RWPE2 (cell line): ENCODE results near the gene STARD13.

Source experiments
- ATAC-seq: fragments of 200-7000 bp; cut with Tn5 transposase; 3 replicates; pipeline ENCODE4 v1.9.1; 2021; ENCODE audit warnings: low read depth
- DNase-seq: peaks from one replicate; pipeline ENCODE4 v3.0.0-alpha.2; 2020; ENCODE audit warnings: low spot score
- H3K27ac ChIP-seq: fragments of 450-650 bp; 2 replicates; pipeline ENCODE4 v1.5.1; 2017; ENCODE audit warnings: mild to moderate bottlenecking; ENCODE audit not compliant: poor library complexity, severe bottlenecking
- H3K27me3 ChIP-seq: fragments of 250-450 bp; sonication (Bioruptor Pico); 2 replicates; pipeline ENCODE4 v1.5.1; 2021; ENCODE audit warnings: mild to moderate bottlenecking, moderate library complexity; ENCODE audit not compliant: insufficient read depth, poor library complexity, severe bottlenecking
- H3K36me3 ChIP-seq: fragments of 250-450 bp; sonication (Bioruptor Pico); 2 replicates; pipeline ENCODE4 v1.5.1; 2020; ENCODE audit warnings: low read depth, mild to moderate bottlenecking, moderate library complexity
- H3K4me1 ChIP-seq: fragments of 250-450 bp; sonication (Bioruptor Pico); 2 replicates; pipeline ENCODE4 v1.5.1; 2021; ENCODE audit warnings: mild to moderate bottlenecking, moderate library complexity; ENCODE audit not compliant: insufficient read depth, poor library complexity, severe bottlenecking
- H3K4me3 ChIP-seq: fragments of 250-450 bp; sonication (Bioruptor Pico); 2 replicates; pipeline ENCODE4 v1.5.1; 2021; ENCODE audit warnings: mild to moderate bottlenecking, moderate library complexity; ENCODE audit not compliant: severe bottlenecking
- H3K9me3 ChIP-seq: fragments of 250-450 bp; sonication (Bioruptor Pico); 2 replicates; pipeline ENCODE4 v1.5.1; 2021; ENCODE audit warnings: mild to moderate bottlenecking, moderate library complexity; ENCODE audit not compliant: severe bottlenecking
- CTCF ChIP-seq: fragments of 450-650 bp; IDR thresholded peaks from one replicate; pipeline ENCODE4 v1.5.1; 2017; ENCODE audit warnings: mild to moderate bottlenecking, moderate library complexity; ENCODE audit not compliant: poor library complexity, severe bottlenecking

STARD13 gene

DNA sequence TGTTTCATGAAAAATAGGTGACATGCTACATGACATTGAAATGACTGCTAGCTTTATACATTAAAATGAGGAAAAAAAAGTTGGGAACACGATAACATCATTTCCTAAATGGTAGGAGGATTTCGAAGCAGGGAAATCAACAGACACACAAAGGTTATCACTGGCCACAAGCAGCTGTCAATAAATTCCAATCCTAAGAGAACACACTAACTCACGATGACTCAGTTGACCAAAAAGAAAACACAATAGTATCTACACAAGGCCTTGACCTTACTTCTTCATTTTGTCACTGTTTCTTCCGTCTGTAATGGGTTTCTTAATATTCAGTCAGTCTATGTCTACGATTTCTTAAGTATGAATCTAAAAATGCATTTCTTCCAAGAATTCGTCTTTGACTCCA, 36.5 kb downstream of the STARD13 start:
- H3K36me3 ChIP-seq: peaks cover 29% of the 10 kb centered on the region
- H3K4me1 ChIP-seq: peaks cover 41% of the 10 kb centered on the region
- no peak for TF ChIP-seq CTCF
- H3K4me3 ChIP-seq: no peak overlapping the region
- no peaks in the 10 kb centered on the region for H3K27me3 ChIP-seq
- peak overlapping the region; percentile 97 for H3K27ac ChIP-seq
- DNase-seq (no peak), ATAC-seq (peak; percentile 46; the same call in 1 of the 3 replicates)
- H3K9me3 ChIP-seq: no peaks in the 10 kb centered on the region

GRCh38 chr13:33245505-33246158, 39.9 kb downstream of the STARD13 start:
- H3K9me3 ChIP-seq: no peaks in the 10 kb centered on the region
- no peak overlapping the region for H3K4me3 ChIP-seq
- DNase-seq (no peak), ATAC-seq (no peak)
- peaks cover 21% of the 10 kb centered on the region for H3K4me1 ChIP-seq
- peak overlapping the region; percentile 3 for H3K27ac ChIP-seq
- no peak for TF ChIP-seq CTCF
- peaks cover 30% of the 10 kb centered on the region for H3K36me3 ChIP-seq
- H3K27me3 ChIP-seq: no peaks in the 10 kb centered on the region

DNA sequence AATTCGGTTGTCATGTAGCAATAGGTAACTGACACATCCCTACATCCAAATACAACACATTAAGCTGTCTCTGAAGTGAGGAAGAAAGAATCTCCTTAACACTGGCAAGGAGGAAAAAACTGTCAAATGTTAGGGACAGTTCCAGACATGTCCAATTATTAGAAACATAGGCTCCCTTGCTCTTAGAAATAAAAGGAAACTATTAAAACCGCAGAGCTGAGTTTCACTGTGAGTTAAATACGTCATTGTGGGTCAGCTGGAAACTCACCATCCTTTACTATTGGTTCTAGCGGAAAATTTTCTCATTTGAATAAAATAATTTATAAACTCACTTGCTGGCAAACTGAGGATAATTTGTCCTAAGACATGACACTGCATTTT, 40.7 kb downstream of the STARD13 start:
- no peaks in the 10 kb centered on the region for H3K9me3 ChIP-seq
- DNase-seq: no peak
- peaks cover 25% of the 10 kb centered on the region for H3K36me3 ChIP-seq
- no peak overlapping the region for H3K4me3 ChIP-seq
- peaks cover 14% of the 10 kb centered on the region for H3K4me1 ChIP-seq
- no peak for ATAC-seq
- TF ChIP-seq CTCF: no peak
- no peaks in the 10 kb centered on the region for H3K27me3 ChIP-seq
- H3K27ac ChIP-seq: peak overlapping the region; percentile 3

DNA sequence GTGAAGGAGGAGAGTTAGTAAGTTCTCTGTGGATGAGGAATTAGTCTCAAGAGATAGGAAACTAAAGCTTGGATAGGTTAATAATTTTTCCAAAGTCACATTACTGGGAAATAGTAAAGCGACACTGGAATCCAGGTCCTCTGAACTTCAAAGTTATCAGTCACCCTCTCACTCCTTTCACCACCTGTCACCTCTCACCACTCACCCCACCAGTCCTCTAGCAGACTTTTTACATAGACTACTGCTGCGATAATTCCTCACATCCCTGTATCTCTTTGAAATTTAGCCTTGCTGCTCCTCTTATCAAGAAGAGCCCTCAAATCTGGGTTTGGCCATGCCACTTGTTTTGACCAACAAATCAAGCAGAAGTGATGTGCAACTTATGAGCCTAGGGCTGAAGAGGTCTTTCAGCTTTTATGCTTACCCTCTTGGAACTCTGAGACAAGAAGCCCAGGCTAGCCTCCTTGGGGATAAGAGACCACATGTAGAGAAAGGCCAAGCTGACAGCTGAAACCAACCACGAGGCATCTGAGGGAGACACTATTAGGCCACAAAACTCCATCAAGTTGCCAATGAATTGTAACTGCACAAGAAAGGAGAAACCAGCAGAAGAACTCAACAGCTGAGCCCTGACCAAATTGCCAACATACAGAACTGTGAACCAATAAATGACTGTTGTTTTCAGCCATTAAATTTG, 41.2 kb downstream of the STARD13 start:
- Histone ChIP-seq H3K36me3 (peaks cover 24% of the 10 kb centered on the region), H3K4me3 (no peak overlapping the region), H3K27ac (no peak overlapping the region), H3K9me3 (no peaks in the 10 kb centered on the region), H3K27me3 (no peaks in the 10 kb centered on the region), H3K4me1 (peaks cover 8% of the 10 kb centered on the region)
- no peak for TF ChIP-seq CTCF
- ATAC-seq (no peak), DNase-seq (no peak)
